CD4-positive, CD25-positive, alpha-beta regulatory T cell (primary cell): ENCODE data around the gene SPDYE4. TPM values are rescaled to one million over a fixed set of nuclear protein-coding genes. Genes with fewer than 3 reads are reported as not detected.

Experiments
- ATAC-seq, 2 donors: fragments of 150-1000 bp; cut with Tn5 transposase; one replicate each; pipeline ENCODE4 v1.10.0; 2021; ENCODE audit warnings: low read depth in 2 of 2, moderate number of reproducible peaks in 2 of 2, moderate library complexity in 1 of 2
- DNase-seq, 3 donors: peaks; one replicate each; pipeline versions ENCODE4 v3.0.0 to v3.0.0-alpha.2; 2012 to 2022; ENCODE audit warnings: mixed read lengths in 1 of 3
- H3K27ac ChIP-seq: one replicate; pipeline ENCODE4 v1.7.0; 2013; ENCODE audit warnings: mild to moderate bottlenecking, low read length; ENCODE audit not compliant: insufficient read depth, poor library complexity, severe bottlenecking
- H3K27me3 ChIP-seq: one replicate; pipeline ENCODE4 v1.7.0; 2013; ENCODE audit warnings: low read length; ENCODE audit not compliant: control insufficient read depth, insufficient read depth
- H3K36me3 ChIP-seq: one replicate; pipeline ENCODE4 v1.7.0; 2013; ENCODE audit warnings: mild to moderate bottlenecking, low read length, moderate library complexity; ENCODE audit not compliant: control insufficient read depth, insufficient read depth
- H3K4me1 ChIP-seq: 2 replicates; pipeline ENCODE4 v1.7.0; 2013; ENCODE audit warnings: mild to moderate bottlenecking, low read length; ENCODE audit not compliant: insufficient read depth, control insufficient read depth, poor library complexity, severe bottlenecking
- H3K4me3 ChIP-seq: one replicate; pipeline ENCODE4 v1.7.0; 2013; ENCODE audit warnings: low read depth, mild to moderate bottlenecking, low read length, moderate library complexity
- H3K9me3 ChIP-seq, 2 experiments: 1 replicate in 1 of 2; 2 replicates in 1 of 2; pipeline ENCODE4 v1.7.0; 2013; ENCODE audit warnings: low read length in 2 of 2, mild to moderate bottlenecking in 1 of 2, moderate library complexity in 1 of 2; ENCODE audit not compliant: control insufficient read depth in 2 of 2
- H3K27ac Mint-ChIP-seq, 3 donors: one replicate each; pipeline ENCODE4 v1.8.0; 2020 to 2022; ENCODE audit warnings: mild to moderate bottlenecking in 3 of 3, mixed read lengths in 3 of 3, moderate library complexity in 2 of 3
- H3K27me3 Mint-ChIP-seq: one replicate; pipeline ENCODE4 v1.8.0; 2022; ENCODE audit warnings: mild to moderate bottlenecking, mixed read lengths
- H3K36me3 Mint-ChIP-seq: one replicate; pipeline ENCODE4 v1.8.0; 2020; ENCODE audit warnings: mixed read lengths
- H3K4me1 Mint-ChIP-seq, 4 donors: one replicate each; pipeline ENCODE4 v1.8.0; 2020 to 2022; ENCODE audit warnings: mixed read lengths in 4 of 4, mild to moderate bottlenecking in 1 of 4
- H3K4me3 Mint-ChIP-seq, 4 donors: one replicate each; pipeline ENCODE4 v1.8.0; 2020 to 2022; ENCODE audit warnings: mild to moderate bottlenecking in 4 of 4, mixed read lengths in 4 of 4, moderate library complexity in 3 of 4
- H3K9me3 Mint-ChIP-seq, 7 donors: one replicate each; pipeline ENCODE4 v1.8.0; 2020 to 2022; ENCODE audit warnings: mixed read lengths in 7 of 7, mild to moderate bottlenecking in 3 of 7, moderate library complexity in 2 of 7
- polyA plus RNA-seq, 4 donors: library from polyadenylated mRNA; unstranded; fragments of 300-500 nt; fragmentation: Illumina TruSeq; gene quantifications; one replicate each; pipeline ENCODE4 v1.2.3, GENCODE V29; 2021
- total RNA-seq: library from RNA; stranded (reverse); gene quantifications from one replicate; pipeline ENCODE4 v1.2.3, GENCODE V29; 2022

Gene SPDYE4
- total and polyA plus RNA-seq, 5 donors from 2014 or later: not detected

DNA sequence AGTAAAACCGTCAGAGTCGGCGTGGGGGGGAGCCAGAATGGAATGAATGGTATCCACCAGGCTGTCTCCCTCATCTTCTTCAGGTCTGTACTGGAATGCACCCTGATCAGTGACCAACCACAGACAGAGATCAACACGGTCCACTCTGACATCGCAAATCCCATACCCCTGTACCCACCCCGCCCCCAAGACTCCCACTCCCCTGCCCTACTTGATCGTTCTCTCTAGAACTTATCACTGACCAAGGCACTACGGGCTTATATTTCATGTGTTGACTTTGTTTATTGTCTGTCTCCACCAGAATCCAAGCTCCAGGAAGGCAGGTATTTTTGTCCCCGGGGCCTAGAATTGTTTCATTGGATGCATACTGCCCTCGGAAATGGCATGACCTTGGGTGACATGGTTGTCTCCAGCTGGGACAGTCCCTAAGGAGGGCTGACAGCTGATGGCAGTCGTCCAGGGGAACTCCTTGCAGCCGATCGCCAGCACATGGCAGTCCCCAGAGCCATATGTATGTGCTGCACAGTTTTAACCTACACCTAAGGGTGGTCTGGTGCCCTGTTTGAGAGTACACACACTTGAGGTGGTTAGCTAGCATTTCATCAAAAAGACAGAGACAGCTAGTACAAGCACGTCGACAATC is 41.3 kb upstream of the SPDYE4 start:
- Mint-ChIP-seq H3K9me3 (no peaks in the 10 kb centered on the region), H3K27me3 (peaks cover 11% of the 10 kb centered on the region), H3K27ac (no peak overlapping the region), H3K36me3 (no peaks in the 10 kb centered on the region), H3K4me1 (no peaks in the 10 kb centered on the region), H3K4me3 (no peak overlapping the region)
- Histone ChIP-seq H3K36me3 (no peaks in the 10 kb centered on the region), H3K27ac (no peak overlapping the region), H3K27me3 (no peaks in the 10 kb centered on the region), H3K9me3 (no peaks in the 10 kb centered on the region), H3K4me1 (no peaks in the 10 kb centered on the region), H3K4me3 (no peak overlapping the region)
- DNase-seq (no peak), ATAC-seq (no peak)

DNA sequence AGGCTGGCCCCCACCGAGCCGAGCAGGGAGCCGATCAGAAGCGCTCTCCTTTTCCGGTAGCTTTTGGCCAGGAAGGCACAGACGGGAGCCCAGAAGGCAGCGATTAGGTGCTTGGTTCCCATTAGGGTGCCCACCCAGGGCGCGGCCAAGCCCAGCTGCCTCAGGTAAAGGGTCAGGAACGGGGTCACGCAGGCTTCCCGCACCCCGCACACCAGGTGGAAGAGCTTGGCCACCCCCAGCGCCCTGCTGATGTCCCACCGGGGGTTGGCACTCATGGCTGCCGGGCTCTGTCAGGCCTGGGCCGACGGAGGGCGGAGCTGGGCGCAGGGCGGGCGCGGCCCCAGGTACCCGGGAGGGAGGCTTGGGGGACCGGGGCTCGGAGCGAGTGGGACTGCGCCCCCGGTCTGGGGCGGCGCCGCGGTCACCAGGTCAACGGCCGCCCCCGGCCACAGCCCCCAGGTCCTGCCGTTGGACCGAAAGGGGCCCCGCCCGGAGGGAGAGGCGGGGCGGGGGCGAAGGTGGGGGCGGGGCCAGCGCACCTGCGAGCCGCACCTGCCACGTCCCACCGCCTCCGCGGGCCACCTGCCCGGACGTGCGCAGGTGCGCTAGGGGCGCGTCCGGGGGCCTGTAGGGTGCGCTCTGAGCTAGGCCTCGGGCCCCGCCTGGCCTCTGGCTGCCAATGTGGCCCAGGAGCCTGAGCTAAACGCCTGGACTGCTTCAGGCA is 40.7 kb upstream of the SPDYE4 start, which contains the start of gene MFSD6L:
Gene MFSD6L (minus strand): TSS at position 520 of the 724 bp plus-strand sequence. CDS start 245 bp downstream, at position 275.
- Mint-ChIP-seq H3K36me3 (no peaks in the 10 kb centered on the region), H3K4me1 (no peaks in the 10 kb centered on the region), H3K27me3 (peaks cover 11% of the 10 kb centered on the region), H3K27ac (no peak within 1 kb of the TSS), H3K9me3 (no peaks in the 10 kb centered on the region), H3K4me3 (no peak within 1 kb of the TSS)
- Histone ChIP-seq H3K9me3 (no peaks in the 10 kb centered on the region), H3K4me1 (no peaks in the 10 kb centered on the region), H3K27me3 (no peaks in the 10 kb centered on the region), H3K27ac (no peak within 1 kb of the TSS), H3K4me3 (no peak within 1 kb of the TSS), H3K36me3 (no peaks in the 10 kb centered on the region)
- DNase-seq: no peak
- no peak for ATAC-seq

DNA sequence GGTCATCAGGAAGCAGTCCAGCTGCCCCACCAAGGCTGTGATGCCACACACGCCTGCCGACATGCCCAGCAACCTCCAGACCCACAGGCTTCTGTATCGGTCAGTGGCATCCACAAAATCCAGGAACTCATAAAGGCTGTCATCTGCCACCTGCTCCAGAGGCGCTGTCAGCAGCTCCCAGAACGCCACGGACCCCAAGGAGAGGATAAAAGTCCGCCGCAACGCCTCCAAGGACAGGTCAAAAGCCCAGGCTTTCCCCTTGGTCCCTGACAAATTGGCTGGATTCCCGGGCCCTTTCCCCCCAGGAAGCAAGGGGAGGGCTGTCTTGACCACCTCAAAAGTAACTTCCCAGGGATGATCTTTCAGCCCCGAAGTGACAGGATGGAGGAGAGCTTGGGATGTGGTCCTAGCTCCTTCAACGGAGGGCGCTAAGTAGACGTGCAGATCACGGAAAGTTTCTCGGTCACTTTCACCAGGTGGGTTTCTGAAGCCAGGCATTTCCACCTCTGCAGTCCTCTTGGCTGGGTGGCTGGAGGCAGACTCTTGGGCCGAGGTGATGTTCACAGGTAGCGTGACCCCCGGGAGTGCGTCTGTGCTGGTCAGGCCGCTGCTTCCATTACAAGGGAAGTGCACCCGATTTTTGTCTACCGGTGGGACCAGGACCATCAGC is 40.0 kb upstream of the SPDYE4 start:
- H3K27me3 Mint-ChIP-seq: peaks cover 16% of the 10 kb centered on the region
- no peak for DNase-seq
- H3K9me3 Mint-ChIP-seq: peaks cover 0 to 2% (median 0%) of the 10 kb centered on the region in 7 donors
- no peaks in the 10 kb centered on the region for H3K36me3 ChIP-seq
- H3K36me3 Mint-ChIP-seq: no peaks in the 10 kb centered on the region
- H3K4me1 Mint-ChIP-seq: no peaks in the 10 kb centered on the region
- no peak overlapping the region for H3K4me3 Mint-ChIP-seq
- no peak for ATAC-seq
- no peaks in the 10 kb centered on the region for H3K9me3 ChIP-seq
- H3K4me1 ChIP-seq: no peaks in the 10 kb centered on the region
- H3K27ac ChIP-seq: no peak overlapping the region
- H3K4me3 ChIP-seq: no peak overlapping the region
- no peak overlapping the region for H3K27ac Mint-ChIP-seq
- no peaks in the 10 kb centered on the region for H3K27me3 ChIP-seq

DNA sequence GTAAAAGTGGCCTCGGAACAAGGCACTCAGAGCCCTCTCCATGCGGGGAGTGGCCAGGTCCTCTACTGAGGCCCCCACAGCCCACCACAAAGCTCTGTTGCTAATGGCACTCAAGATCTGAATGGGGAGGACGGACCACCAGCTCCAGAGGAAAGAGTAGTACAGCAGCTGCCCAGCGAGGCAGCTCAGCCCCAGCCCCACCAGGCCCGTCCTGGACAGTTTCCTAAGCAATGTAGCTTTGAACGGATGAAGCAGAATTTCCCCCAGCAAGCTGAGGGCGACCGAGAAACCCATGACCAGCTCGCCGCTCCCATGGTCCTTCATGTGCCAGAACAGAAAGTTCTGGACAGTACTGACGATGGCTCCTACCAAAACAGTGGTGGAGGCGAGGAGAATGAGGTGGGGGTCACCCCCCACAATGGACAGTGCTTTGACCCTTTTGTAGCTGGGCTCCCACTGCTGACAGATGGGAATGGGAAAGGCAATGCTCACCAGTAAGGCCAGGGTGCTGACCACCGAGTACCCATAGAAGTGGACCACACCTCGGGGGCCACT is 39.4 kb upstream of the SPDYE4 start:
- H3K9me3 ChIP-seq: no peaks in the 10 kb centered on the region
- peaks cover 16% of the 10 kb centered on the region for H3K27me3 Mint-ChIP-seq

DNA sequence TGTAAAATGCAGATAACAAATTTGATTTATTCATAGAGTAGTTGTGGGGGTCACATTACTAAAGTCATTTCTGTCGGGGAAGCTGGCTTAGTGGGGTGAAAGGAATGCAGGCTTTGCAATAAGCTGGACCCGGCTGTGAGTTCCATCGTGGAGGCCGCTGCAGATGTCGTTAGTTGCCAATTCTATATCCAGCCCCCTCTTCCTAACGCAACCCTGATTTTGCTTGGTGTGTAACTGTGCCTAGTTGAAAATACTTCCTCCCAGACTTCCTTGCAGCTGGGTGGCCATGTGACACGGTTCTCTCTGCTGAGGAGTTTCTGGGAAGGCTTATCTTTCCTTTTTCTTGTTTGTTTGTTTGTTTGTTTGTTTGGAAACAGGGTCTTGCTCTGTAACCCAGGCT is 36.3 kb upstream of the SPDYE4 start:
- H3K9me3 ChIP-seq: peaks cover 4 to 7% of the 10 kb centered on the region in 2 experiments
- DNase-seq (no peak), ATAC-seq (no peak)
- Mint-ChIP-seq H3K9me3 (peaks cover 0 to 8% (median 0%) of the 10 kb centered on the region in 7 donors), H3K36me3 (no peaks in the 10 kb centered on the region), H3K4me3 (no peak overlapping the region), H3K4me1 (no peaks in the 10 kb centered on the region), H3K27ac (peak overlapping the region in 1 of 3 donors; percentile 83), H3K27me3 (peaks cover 18% of the 10 kb centered on the region)
- H3K27me3 ChIP-seq: no peaks in the 10 kb centered on the region
- H3K36me3 ChIP-seq: no peaks in the 10 kb centered on the region
- no peak overlapping the region for H3K4me3 ChIP-seq
- no peak overlapping the region for H3K27ac ChIP-seq
- H3K4me1 ChIP-seq: no peaks in the 10 kb centered on the region

More for the DNA sequence above, 39.4 kb upstream of the SPDYE4 start:
- no peak overlapping the region for H3K4me3 ChIP-seq
- ATAC-seq (no peak), DNase-seq (no peak)
- Mint-ChIP-seq H3K36me3 (no peaks in the 10 kb centered on the region), H3K4me1 (no peaks in the 10 kb centered on the region), H3K4me3 (no peak overlapping the region), H3K9me3 (peaks cover 0 to 3% (median 0%) of the 10 kb centered on the region in 7 donors), H3K27ac (no peak overlapping the region)
- no peaks in the 10 kb centered on the region for H3K4me1 ChIP-seq
- H3K27me3 ChIP-seq: no peaks in the 10 kb centered on the region
- no peak overlapping the region for H3K27ac ChIP-seq
- H3K36me3 ChIP-seq: no peaks in the 10 kb centered on the region

DNA sequence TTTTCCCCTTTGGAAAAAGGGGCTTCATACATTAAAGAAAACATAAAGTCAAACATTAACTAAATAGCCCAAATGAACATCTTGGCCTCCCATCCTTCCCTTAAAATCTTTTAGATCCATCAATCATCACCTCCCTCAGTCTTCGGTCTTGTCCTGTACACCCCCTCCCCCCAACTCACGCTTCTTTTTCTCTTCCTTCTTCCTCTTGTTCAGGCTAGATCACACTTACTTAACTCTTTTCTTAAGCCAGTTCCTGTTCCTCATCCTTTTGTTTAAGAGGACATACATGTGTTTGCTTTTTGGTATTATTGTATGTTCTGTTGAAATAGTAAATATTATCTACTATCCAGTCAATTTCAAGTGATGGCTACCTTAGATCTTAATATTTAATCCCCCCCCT is 35.3 kb upstream of the SPDYE4 start:
- Histone ChIP-seq H3K4me1 (no peaks in the 10 kb centered on the region), H3K27me3 (no peaks in the 10 kb centered on the region), H3K27ac (no peak overlapping the region), H3K9me3 (peaks cover 4 to 7% of the 10 kb centered on the region in 2 experiments), H3K4me3 (no peak overlapping the region), H3K36me3 (no peaks in the 10 kb centered on the region)
- Mint-ChIP-seq H3K36me3 (no peaks in the 10 kb centered on the region), H3K4me1 (no peaks in the 10 kb centered on the region), H3K4me3 (no peak overlapping the region), H3K27me3 (peaks cover 18% of the 10 kb centered on the region), H3K27ac (no peak overlapping the region), H3K9me3 (peaks cover 0 to 8% (median 0%) of the 10 kb centered on the region in 7 donors)
- DNase-seq (no peak), ATAC-seq (no peak)

DNA sequence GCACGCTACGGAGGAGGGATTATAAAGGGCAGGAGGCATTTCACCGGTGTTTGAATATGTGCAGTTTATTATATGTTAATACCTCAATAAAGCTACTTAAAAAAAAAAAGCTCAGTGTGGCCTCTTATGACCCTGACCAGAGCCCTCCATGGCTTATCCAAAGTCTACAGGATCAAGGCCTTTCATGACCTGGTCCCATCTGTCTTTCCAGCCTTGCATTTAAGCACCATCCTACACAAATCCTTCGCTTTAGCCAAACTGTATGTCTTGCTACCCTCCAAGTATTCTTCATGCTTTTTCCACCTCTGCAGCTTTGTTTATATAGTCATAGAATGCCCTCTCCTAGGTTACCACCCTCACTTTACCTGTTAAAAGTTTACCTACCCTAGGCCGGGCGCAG is 34.3 kb upstream of the SPDYE4 start:
- DNase-seq: no peak
- no peak for ATAC-seq
- H3K9me3 ChIP-seq: peaks cover 4 to 7% of the 10 kb centered on the region in 2 experiments
- H3K27ac ChIP-seq: no peak overlapping the region
- H3K36me3 ChIP-seq: no peaks in the 10 kb centered on the region
- Mint-ChIP-seq H3K9me3 (peaks cover 0 to 8% (median 0%) of the 10 kb centered on the region in 7 donors), H3K27ac (no peak overlapping the region), H3K27me3 (peaks cover 18% of the 10 kb centered on the region), H3K4me3 (no peak overlapping the region), H3K36me3 (no peaks in the 10 kb centered on the region), H3K4me1 (no peaks in the 10 kb centered on the region)
- no peak overlapping the region for H3K4me3 ChIP-seq
- H3K4me1 ChIP-seq: no peaks in the 10 kb centered on the region
- no peaks in the 10 kb centered on the region for H3K27me3 ChIP-seq
